SK-N-MC (cell line): ENCODE data around the gene BIRC2.

Experiments used
- EZH2 ChIP-seq: fragments of 200-600 bp; sonication (generic); IDR thresholded peaks from one replicate; pipeline ENCODE4 v1.6.1; 2017; ENCODE audit warnings: antibody characterized with exemption
- FOXP2 ChIP-seq: optimal IDR thresholded peaks from 2 replicates; pipeline ENCODE3; 2011; ENCODE audit warnings: mild to moderate bottlenecking, moderate library complexity; ENCODE audit not compliant: insufficient read depth; ENCODE audit errors: extremely low read length, control extremely low read depth
- POLR2AphosphoS5 ChIP-seq: IDR thresholded peaks from 2 replicates; pipeline ENCODE4 v1.6.1; 2012; ENCODE audit warnings: mild to moderate bottlenecking, low read depth, low read length, borderline replicate concordance

DNA sequence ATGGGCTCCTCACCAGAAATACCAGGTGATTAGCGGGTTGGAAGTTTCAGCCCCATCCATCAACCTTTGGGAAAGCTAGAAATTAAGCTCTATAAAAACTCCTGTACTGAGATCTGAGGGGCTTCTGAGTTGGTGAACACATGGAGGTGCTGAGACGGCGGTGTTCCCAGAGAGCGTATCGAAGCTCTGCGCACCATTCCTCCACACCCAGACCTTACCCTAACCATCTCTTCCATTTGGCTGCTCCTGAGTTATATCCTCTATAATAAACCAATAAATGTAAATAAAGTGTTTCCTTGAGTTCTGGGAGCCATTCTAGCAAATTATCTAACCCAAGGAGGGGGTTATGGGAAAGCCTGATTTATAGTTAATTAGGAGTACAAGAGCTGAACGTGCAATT is 64.1 kb downstream of the BIRC2 start:
- TF ChIP-seq EZH2 (no peak), POLR2AphosphoS5 (no peak), FOXP2 (no peak)
